Uterus (tissue), 2 donors: ENCODE results near the gene DNAH8.

Experiments
- CTCF ChIP-seq, 4 experiments: fragments of 200-600 bp in 2 of 4; fragments of 450-650 bp in 2 of 4; sonication (generic) in 2 of 4; IDR thresholded peaks; one replicate each; pipeline ENCODE4 v1.5.1; 2016 to 2019; ENCODE audit warnings: antibody characterized with exemption in 4 of 4, mild to moderate bottlenecking in 2 of 4, moderate library complexity in 1 of 4
- POLR2A ChIP-seq, 2 donors: fragments of 450-650 bp; IDR thresholded peaks; one replicate each; pipeline ENCODE4 v1.6.1; 2016; ENCODE audit warnings: antibody characterized with exemption in 2 of 2, mild to moderate bottlenecking in 1 of 2, moderate library complexity in 1 of 2

GRCh38 chr6:39004801-39005200, 289.7 kb downstream of the DNAH8 start:
- TF ChIP-seq CTCF (IDR thresholded peaks at IDR 0.05): no peak
- TF ChIP-seq POLR2A (IDR thresholded peaks at IDR 0.05): no peak
